ENCODE measurements around the gene PALD1.

DNA sequence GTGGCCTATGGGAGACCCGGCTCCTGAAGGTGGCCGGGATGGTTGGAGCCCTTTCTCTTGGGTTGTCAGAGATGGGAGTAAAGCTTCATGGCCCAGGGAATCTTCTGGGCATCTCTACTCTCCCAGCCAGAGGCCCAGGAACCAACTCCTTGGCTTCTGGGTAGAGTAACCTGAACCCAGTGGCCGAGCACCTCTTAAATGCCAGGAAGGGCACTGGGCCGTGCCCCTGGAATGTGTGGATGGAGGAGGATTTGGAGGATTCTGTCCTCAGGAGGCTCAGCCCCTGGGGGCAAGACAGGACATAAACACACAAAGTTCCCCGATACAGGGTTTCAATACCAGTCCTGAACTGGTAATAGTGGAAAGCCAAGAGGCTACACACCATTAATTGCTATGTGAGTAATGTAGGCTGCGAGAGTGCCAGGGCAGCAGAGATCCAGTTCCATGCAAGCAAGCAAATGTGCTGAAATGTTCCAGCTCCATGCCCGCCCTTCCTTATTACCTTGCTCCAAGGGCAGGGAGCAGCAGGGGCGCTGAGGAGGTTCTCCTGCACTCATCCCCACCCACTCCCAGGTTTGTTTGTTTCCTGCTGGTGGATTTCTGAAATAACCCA, 1.2 kb downstream of the PALD1 start:
- TF ChIP-seq, protein P1, sequence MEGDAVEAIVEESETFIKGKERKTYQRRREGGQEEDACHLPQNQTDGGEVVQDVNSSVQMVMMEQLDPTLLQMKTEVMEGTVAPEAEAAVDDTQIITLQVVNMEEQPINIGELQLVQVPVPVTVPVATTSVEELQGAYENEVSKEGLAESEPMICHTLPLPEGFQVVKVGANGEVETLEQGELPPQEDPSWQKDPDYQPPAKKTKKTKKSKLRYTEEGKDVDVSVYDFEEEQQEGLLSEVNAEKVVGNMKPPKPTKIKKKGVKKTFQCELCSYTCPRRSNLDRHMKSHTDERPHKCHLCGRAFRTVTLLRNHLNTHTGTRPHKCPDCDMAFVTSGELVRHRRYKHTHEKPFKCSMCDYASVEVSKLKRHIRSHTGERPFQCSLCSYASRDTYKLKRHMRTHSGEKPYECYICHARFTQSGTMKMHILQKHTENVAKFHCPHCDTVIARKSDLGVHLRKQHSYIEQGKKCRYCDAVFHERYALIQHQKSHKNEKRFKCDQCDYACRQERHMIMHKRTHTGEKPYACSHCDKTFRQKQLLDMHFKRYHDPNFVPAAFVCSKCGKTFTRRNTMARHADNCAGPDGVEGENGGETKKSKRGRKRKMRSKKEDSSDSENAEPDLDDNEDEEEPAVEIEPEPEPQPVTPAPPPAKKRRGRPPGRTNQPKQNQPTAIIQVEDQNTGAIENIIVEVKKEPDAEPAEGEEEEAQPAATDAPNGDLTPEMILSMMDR (IDR thresholded peaks at IDR 0.05) = no peak
- TF ChIP-seq POLR2A (IDR thresholded peaks at IDR 0.05) = no peak

Data from body of pancreas (tissue), 4 donors.